Measurements from ENCODE around the gene NCKAP5.

The NCKAP5 gene

DNA sequence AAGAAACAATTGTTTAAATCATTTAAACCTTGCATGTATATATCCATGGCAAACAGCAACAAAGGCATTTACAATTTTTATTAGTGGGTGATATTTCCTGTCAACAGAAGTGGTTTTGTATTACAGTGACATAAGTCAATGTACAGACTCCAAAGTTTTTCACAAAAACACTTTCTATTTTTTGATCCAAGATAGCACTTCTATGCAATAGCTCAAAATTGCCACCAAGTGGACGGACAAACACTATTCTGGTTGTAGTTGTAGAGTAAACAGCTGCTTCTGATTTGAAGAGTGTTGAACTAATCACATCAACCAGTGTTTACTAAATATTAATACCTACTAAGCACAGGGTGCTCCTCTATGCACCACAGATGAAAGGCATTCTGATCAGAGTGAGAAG lies 421.4 kb downstream of the NCKAP5 start:
- no peak for DNase-seq (ENCODE audit: low read depth)

GRCh38 chr2:133143645-133144044 lies 424.6 kb downstream of the NCKAP5 start:
- DNase-seq (ENCODE audit: low read depth) = no peak

GRCh38 chr2:133142087-133142486 lies 426.2 kb downstream of the NCKAP5 start:
- DNase-seq (ENCODE audit: low read depth) = no peak

- no peak for DNase-seq (ENCODE audit: low read depth)
These were observed 427.6 kb downstream of the NCKAP5 start for GRCh38 chr2:133140620-133141019.

DNA sequence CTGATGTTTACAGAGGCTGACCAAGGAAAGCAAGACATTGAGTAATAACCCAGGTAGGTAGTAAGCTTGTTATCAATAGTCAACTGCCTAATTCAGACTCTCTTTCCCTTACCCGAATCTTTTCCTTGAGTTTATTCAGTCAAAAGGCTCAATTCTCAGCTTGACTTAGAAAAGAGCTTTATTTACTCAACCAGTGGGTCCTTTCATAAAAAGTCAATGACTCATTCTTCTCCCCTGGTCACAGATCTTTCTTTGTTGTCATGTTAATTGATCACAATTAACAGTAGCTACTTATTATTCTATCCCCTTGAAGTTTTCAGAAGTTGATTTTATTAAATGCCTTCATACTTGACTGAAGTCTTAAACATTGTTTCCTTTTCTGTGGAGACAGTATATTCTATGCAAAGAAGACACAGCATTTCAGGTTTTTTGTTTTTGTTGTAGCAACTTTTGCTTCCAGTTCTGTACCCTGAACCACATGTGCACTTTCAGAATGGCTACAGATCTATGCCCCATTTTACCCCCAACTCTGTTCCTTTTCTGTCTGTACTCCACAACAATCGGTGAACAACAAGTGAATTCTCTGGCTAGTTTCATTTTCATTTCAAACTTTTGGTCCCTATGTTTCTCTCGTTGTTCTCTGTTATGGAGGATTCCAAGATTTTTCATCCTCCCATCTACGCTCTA lies 428.3 kb downstream of the NCKAP5 start:
- no peak for DNase-seq (ENCODE audit: low read depth)

GRCh38 chr2:133138693-133139092 lies 429.6 kb downstream of the NCKAP5 start:
- DNase-seq (ENCODE audit: low read depth) = no peak

DNA sequence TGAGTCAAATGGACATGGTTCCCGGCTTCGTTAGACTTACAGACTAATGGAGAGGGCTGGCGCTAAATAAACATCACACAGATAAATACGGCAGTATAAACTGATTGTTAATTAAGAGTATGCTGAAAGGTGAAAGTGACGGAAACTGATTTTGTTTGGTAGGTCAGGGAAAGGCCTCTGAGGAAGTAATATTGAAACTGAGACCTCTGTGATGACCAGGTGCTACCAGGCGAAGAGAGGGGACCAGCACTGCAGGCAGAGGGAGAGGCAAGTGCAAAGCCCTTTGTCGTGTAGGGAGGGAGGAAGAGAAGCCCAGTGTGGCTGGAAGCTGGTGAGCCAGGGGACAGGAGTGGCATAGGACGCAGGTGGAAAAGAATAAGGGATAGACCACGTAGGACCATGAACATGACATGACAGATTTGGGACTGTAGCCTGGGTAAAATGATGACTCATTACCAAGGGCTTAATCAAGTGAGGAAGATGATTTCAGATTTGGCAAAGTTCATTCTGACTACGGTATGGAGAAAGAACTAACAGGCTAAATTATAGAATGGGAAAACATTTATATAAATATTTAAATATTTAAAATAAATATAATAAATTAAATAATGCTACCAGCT lies 433.1 kb downstream of the NCKAP5 start:
- DNase-seq (ENCODE audit: low read depth) = no peak

DNA sequence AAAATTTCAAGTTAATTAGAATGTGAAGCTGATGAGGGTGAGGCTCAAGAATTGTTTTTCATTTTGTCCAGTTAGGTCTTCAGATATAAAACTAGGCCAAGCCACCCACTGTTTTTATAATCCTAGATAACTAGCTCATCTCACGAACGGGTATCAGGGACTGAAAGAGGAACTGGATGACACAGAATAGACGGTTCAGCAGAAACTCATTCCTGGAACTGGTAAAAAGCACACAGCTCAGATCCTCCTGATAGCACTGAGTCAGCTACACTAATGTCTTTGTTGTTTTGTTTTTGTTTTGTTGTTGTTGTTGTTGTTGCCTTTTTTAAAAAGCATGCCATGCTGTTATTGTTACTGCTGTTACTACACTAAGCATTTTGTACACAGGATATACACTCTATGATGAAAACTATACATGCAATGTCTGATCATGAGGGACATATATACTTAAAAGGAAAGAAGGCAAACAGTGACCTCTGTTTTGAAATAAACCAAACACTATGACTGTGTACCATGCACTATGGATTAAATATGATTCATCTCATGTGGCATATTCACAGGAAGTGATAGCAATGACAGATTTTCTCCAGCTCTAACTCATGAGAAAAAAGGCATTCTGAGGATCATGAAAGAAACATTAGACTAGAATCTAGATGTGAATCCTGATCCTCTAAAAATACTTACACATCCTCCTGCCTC lies 437.6 kb downstream of the NCKAP5 start:
- no peak for DNase-seq (ENCODE audit: low read depth)

GRCh38 chr2:133124446-133124845 lies 443.8 kb downstream of the NCKAP5 start:
- DNase-seq (ENCODE audit: low read depth) = no peak

DNA sequence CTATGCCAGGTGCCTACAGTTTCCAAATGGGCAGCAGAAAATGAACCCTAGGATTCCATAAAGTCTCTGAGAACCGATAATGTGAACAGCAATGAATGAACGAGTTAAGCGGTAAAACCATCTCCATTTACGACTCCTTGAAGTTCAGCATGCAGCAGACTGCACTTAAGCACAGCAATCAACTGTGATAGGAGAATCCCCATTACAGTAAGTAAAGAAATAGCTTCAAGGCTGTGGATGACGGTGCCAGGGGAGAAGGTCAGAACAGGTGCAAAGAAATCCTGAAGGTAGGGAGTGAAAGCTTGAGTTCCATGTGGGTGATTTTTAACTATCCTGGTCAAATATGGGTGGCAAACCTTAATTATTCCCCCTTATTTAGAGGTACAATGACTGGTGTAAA lies 444.4 kb downstream of the NCKAP5 start:
- DNase-seq (ENCODE audit: low read depth) = no peak

DNA sequence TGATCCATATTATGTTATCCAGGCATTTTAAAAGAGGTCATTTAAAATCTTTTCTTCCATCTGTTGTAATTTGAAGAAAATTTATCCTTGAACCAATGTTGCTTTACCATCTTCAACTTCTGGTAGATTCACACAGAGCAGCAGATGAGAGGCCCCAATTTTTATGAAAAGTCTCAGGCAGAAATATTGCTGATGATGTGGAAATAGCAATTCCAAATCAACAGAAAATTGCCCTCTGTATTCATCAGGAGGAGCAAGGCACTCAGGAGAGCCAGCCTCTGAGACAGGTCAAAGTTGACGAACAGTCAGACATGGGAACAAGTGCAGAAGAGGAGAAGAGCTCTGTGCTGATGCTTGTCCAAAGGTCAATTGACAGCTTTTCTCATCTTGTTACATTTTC lies 444.9 kb downstream of the NCKAP5 start:
- DNase-seq (ENCODE audit: low read depth) = no peak

DNA sequence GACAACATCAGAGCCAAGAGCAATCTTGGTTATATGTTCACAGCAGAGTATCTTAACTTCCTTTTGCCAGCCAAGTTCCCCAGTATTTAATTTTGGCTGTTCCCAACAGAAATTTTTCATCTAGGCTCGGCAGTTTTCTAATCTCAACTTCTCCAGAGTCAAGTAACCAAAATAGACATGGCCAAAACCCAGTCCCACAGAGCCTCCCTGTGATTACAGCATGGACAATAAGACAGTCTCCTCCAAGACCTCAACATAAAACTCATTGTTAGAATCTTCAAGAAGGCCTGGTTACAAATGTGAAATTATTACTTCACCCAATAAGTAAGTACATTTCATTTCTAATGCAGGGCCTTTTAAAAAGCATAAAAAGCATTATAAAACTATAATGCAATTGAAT lies 445.7 kb downstream of the NCKAP5 start:
- DNase-seq (ENCODE audit: low read depth) = no peak

DNA sequence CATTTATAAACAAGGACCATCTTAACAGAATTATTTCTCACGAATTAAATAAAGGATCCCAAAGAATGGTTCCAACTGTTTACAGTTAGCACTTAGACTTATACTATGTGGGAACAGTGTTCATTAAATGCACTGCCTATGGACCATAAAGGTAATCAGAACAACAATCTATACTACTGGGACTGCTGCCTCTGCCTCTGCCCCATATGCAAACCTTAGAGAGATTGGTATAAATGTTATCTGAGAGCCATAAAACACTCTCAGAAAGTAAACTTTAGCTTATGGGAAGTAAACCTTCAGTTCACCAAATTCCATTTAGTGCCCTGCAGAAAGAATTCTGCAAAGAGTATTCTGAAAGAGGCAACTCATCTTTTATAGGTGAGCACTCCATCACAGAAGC lies 448.0 kb downstream of the NCKAP5 start:
- no peak for DNase-seq (ENCODE audit: low read depth)

- DNase-seq (ENCODE audit: low read depth) = no peak
These were observed 458.1 kb downstream of the NCKAP5 start for GRCh38 chr2:133110201-133110600.

GRCh38 chr2:133109772-133110171 lies 458.5 kb downstream of the NCKAP5 start:
- DNase-seq (ENCODE audit: low read depth) = no peak

DNA sequence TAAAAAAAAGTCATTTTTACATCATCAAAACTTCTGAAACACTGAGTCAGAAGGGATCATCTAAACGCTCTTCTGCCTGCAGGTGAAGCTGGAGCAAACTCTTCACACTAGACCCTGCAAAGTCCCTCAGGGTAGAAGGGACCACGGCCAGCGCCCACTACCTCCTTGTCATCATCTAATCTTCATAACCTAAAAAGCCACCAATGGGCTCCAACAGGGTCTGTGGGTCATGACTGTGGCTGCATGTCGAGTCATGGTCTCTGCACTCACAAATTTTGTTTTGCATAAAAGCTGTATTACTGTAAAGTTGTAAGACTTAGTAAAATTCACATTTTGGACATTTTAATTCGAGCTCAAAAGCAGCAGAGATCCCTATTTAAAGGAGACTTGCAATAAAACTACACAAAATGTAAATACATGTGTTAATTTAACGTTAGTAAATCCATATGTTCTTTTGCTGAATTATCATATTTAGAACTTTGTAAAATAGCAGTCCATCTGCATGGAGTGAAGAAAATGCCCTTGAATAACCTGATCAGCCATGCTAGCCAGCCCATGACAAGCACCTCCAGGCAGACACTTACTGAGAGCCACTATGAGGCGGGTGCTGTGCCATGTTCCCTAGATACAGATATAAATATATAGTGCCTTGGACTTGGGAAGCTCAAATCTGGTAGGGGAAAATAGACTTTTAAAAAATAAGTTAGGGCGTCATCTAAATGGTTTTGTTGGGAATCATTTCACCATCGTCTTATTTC lies 461.0 kb downstream of the NCKAP5 start:
- no peak for DNase-seq (ENCODE audit: low read depth)

DNA sequence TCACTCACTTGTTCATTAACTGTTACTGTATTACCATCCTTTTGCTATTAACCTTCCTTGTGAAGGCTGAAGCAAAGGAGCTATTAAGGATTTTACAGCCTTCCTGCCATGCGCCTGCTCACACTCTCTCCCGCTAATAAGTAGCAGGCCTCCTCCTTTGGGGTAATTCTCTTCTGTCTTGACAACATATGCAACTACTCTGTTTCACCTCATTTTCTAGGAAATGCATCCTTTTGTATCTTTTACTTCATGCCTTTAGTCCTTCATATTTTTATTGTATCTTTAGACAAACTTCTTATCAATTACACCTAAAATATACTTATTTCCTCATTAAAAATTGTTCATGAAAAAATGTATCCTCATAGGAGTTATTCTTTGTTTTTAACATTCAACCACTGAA lies 463.4 kb downstream of the NCKAP5 start:
- no peak for DNase-seq (ENCODE audit: low read depth)

DNA sequence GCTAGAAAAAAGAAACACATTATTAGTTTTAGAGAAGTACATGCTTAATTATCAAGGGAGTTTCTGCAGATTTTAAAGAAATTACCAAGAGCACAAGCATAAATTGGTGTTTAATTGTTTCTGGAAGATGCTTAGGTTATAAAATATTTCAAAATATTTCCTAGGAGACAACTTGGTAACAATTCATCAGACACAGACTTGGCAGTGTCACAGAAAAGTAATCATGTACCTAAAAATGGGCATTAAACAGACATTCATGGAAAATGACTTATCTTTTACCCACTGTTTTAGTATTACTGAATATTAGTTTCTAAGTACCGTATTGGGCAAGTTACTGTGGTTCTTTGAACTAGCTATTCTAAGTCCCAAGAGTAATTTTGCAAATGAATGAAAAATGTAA lies 469.5 kb downstream of the NCKAP5 start:
- no peak for DNase-seq (ENCODE audit: low read depth)

- no peak for DNase-seq (ENCODE audit: low read depth)
These were observed 470.6 kb downstream of the NCKAP5 start for GRCh38 chr2:133097666-133098065.

- DNase-seq (ENCODE audit: low read depth) = no peak
These were observed 475.7 kb downstream of the NCKAP5 start for GRCh38 chr2:133092571-133092970.

GRCh38 chr2:133090358-133090757 lies 477.9 kb downstream of the NCKAP5 start:
- DNase-seq (ENCODE audit: low read depth) = no peak

DNA sequence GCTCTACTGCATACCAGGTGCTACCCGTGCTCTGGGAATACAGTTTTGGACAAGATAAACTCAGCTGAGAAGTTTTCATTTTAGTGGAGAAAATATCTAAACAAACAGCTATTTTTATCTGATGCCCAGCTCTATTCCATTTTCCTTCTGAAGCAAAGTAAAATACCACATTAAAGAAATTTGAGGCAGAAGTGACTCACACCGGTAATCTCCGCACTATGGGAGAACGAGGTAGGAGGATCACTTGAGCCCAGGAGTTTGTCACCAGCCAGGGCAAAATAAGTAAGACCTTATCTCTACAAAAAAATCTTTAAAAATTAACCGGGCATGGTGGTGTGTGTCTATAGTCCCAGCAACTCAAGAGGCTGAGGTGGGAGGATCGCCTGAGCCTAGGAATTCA lies 482.1 kb downstream of the NCKAP5 start:
- DNase-seq (ENCODE audit: low read depth) = no peak

DNA sequence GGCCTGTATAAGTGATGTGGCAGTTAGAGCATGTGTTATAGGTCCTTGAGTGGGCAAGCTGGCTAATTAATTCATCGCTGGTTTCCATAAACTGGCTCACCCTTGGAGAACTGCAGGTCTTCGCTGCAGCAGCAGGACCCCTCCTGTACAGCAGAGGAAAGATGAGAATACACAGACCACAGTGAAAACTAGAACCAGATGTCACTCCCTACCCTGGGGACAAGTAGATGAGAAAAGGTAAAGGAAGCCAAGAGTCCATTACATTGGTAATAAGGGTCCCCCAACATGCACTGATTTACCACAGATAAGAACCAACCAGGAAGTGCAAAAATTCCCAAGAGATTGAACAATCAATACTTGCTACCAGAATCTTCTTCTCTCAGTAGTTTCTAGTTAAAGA lies 482.6 kb downstream of the NCKAP5 start:
- no peak for DNase-seq (ENCODE audit: low read depth)
